Activated CD4-positive, alpha-beta T cell treated with anti-CD3 and anti-CD28 coated beads for 36 hours (primary cell): ENCODE data around the gene OTP. TPM values are rescaled to one million over a fixed set of nuclear protein-coding genes. Genes with fewer than 3 reads are reported as not detected.
A peak's percentile ranks its signal among the peaks of the same experiment; 100 is the strongest.
"Not testable (repeated sequence)": the region's sequence is repeated elsewhere in the genome, so short reads cannot be mapped to it uniquely, and the experiment has no call there.

ENCODE experiments used
- ATAC-seq: fragments of 200-7000 bp; cut with Tn5 transposase; one replicate; pipeline ENCODE4 v1.10.0; 2021; ENCODE audit warnings: mild to moderate bottlenecking, moderate library complexity
- CTCF ChIA-PET: fragments of 350-600 bp; sonication (Branson Sonifier 250); formaldehyde crosslinking; loops from one replicate; lab custom pipeline; 2021; ENCODE audit warnings: antibody characterized with exemption; lab: Charles Lee
- POLR2A ChIA-PET: fragments of 350-600 bp; sonication (Branson Sonifier 250); formaldehyde crosslinking; loops from one replicate; lab custom pipeline; 2021; ENCODE audit warnings: antibody characterized with exemption, inconsistent platforms; lab: Charles Lee
- DNase-seq: peaks from one replicate; pipeline ENCODE4 v3.0.0-alpha.2; 2020
- H3K27ac Mint-ChIP-seq: one replicate; pipeline ENCODE4 v1.8.0; 2021; ENCODE audit warnings: mixed read lengths
- H3K27me3 Mint-ChIP-seq: one replicate; pipeline ENCODE4 v1.8.0; 2021; ENCODE audit warnings: mixed read lengths
- H3K36me3 Mint-ChIP-seq: one replicate; pipeline ENCODE4 v1.8.0; 2021; ENCODE audit warnings: low read depth, mixed read lengths
- H3K4me1 Mint-ChIP-seq: one replicate; pipeline ENCODE4 v1.8.0; 2021; ENCODE audit warnings: mixed read lengths
- H3K4me3 Mint-ChIP-seq: one replicate; pipeline ENCODE4 v1.8.0; 2021; ENCODE audit warnings: mild to moderate bottlenecking, moderate library complexity, mixed read lengths
- H3K9me3 Mint-ChIP-seq: one replicate; pipeline ENCODE4 v1.8.0; 2021; ENCODE audit warnings: low read depth, mixed read lengths
- intact Hi-C, 2 experiments: fragments of 100-400 bp; cut with DNase I in 1 of 2; cut with micrococcal nuclease in 1 of 2; formaldehyde crosslinking; loops; one replicate each; pipeline versions ENCODE4 v1.14.2 to v1.15.1; 2022 to 2024; cut with DNase I, micrococcal nuclease
- total RNA-seq, 2 experiments: library from RNA; stranded (reverse); gene quantifications; one replicate each; pipeline ENCODE4 v1.2.3, GENCODE V29; 2021

Gene OTP
- total RNA-seq, 2 experiments from 2014 or later = not detected

- Mint-ChIP-seq H3K36me3 (no peaks in the 10 kb centered on the region), H3K4me3 (peak overlapping the region; percentile 74), H3K4me1 (peaks cover 26% of the 10 kb centered on the region), H3K9me3 (no peaks in the 10 kb centered on the region), H3K27ac (no peak overlapping the region), H3K27me3 (peaks cover 68% of the 10 kb centered on the region)
- intact Hi-C loops = loop anchor here in 1 of 2 experiments (1.0 to 5.0 kb wide), 2 partner anchors 11 to 1882 kb away; partner anchors contain the start of gene HOMER1
- ATAC-seq = peak; percentile 92
- peak; percentile 83 for DNase-seq
- ChIA-PET CTCF (interaction anchor here (0.9 to 1.1 kb wide), 2 partner anchors 11 to 69 kb away, joined by 3 to 4 read pairs; no protein-coding TSS in a partner anchor), POLR2A (interaction anchor here (0.6 kb wide), 1 partner anchor 201 kb away, joined by 3 read pairs; no protein-coding TSS in a partner anchor)
These were observed 8.3 kb downstream of the OTP start for GRCh38 chr5:77630114-77630680.

- Mint-ChIP-seq H3K36me3 (no peaks in the 10 kb centered on the region), H3K4me3 (peak overlapping the region; percentile 74), H3K4me1 (peaks cover 26% of the 10 kb centered on the region), H3K9me3 (no peaks in the 10 kb centered on the region), H3K27me3 (peaks cover 72% of the 10 kb centered on the region), H3K27ac (no peak overlapping the region)
- ChIA-PET CTCF (interaction anchor here (0.6 kb wide), 1 partner anchor 30 kb away, joined by 3 read pairs; no protein-coding TSS in a partner anchor), POLR2A (interaction anchor here (0.6 kb wide), 1 partner anchor 201 kb away, joined by 3 read pairs; no protein-coding TSS in a partner anchor)
- ATAC-seq (no peak), DNase-seq (peak; percentile 29)
- intact Hi-C loops = loop anchor here in 1 of 2 experiments (1.0 to 5.0 kb wide), 2 partner anchors 12 to 1883 kb away; partner anchors contain the start of gene HOMER1
These were observed 8.9 kb downstream of the OTP start for GRCh38 chr5:77629509-77630113.

GRCh38 chr5:77628840-77629508 lies 9.5 kb downstream of the OTP start:
- no peak overlapping the region for H3K27ac Mint-ChIP-seq
- no peaks in the 10 kb centered on the region for H3K9me3 Mint-ChIP-seq
- ATAC-seq (no peak), DNase-seq (no peak)
- peaks cover 75% of the 10 kb centered on the region for H3K27me3 Mint-ChIP-seq
- ChIA-PET CTCF (no interaction called here), POLR2A (no interaction called here)
- intact Hi-C loops = no loop called here
- H3K4me3 Mint-ChIP-seq = peak overlapping the region; percentile 74
- H3K4me1 Mint-ChIP-seq = peaks cover 26% of the 10 kb centered on the region
- H3K36me3 Mint-ChIP-seq = no peaks in the 10 kb centered on the region

DNA sequence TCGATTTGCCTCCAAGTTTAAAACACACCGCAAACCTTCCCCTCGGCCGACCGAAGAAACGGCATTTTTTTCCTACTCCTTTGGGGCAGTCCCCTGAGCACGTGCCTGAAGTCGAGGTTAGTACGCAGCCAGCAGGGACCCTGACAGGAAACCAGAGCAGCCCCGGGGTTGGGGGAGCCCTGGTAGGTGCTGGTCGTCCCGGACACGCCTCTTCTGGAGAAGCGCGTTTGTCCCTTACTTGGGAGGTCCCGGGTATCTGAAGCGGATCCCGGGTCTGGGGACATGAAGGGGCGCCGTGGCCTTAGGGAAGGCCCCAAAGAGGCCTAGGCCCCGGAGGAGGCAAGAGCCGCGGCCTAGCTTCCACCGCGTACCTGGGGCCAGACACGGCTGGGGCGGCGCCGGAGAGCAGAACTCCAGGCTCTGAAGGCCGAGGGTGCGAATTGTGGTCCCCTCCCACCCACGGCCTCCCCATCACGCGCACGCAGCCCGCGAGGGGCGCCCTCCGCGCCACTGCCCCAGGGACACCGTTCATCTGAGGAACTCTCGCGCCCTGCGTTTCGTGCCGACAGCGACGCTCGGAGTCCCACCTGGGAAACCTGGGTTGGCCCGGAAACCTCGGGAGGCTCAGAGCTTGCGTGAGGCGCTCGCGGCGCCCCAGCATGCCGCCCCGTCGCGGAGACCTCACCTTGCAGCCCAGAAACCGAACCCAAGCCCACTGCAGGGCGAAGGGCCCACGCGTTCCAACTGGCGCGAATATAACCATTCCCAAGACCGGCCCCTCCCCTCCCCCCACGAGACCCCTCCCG lies 10.4 kb downstream of the OTP start:
- intact Hi-C loops = loop anchor here in 1 of 2 experiments (2.0 kb wide), 1 partner anchor 15 kb away; no protein-coding TSS in a partner anchor
- H3K9me3 Mint-ChIP-seq = no peaks in the 10 kb centered on the region
- H3K4me1 Mint-ChIP-seq = peaks cover 26% of the 10 kb centered on the region
- ChIA-PET POLR2A (no interaction called here), CTCF (interaction anchor here (0.7 kb wide), 1 partner anchor 11 kb away, joined by 3 read pairs; the partner anchor contains the start of gene OTP)
- DNase-seq (peak; percentile 22), ATAC-seq (no peak)
- no peak overlapping the region for H3K4me3 Mint-ChIP-seq
- peaks cover 72% of the 10 kb centered on the region for H3K27me3 Mint-ChIP-seq
- no peak overlapping the region for H3K27ac Mint-ChIP-seq
- H3K36me3 Mint-ChIP-seq = no peaks in the 10 kb centered on the region

- CTCF ChIA-PET = interaction anchor here (0.6 to 1.2 kb wide), 3 partner anchors 20 to 146 kb away, joined by 3 to 4 read pairs (median 3); partner anchors contain the start of gene WDR41
- POLR2A ChIA-PET = no interaction called here
- intact Hi-C loops = no loop called here
- Mint-ChIP-seq H3K27me3 (peaks cover 60% of the 10 kb centered on the region), H3K9me3 (no peaks in the 10 kb centered on the region), H3K27ac (no peak overlapping the region), H3K4me1 (no peaks in the 10 kb centered on the region), H3K4me3 (no peak overlapping the region), H3K36me3 (no peaks in the 10 kb centered on the region)
- ATAC-seq (no peak), DNase-seq (no peak)
These were observed 15.2 kb downstream of the OTP start for GRCh38 chr5:77623203-77623740.

DNA sequence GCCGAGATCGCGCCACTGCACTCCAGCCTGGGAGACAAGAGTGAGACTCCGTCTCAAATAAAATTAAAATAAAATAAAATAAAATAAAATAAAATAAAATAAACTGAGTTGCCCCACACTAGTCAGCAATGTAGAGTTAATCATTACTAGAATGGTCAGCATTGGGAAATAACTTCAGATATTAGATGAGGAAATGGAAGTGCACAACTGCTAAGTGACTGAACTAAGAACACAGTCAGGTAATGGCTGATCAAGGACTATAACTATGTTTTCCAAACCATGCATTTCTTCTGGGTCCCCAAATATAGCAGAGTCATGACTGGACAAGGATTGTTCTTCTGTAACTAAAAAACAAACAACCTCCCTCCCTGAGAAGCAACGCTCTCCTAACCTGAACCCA lies 17.1 kb downstream of the OTP start:
- ChIA-PET POLR2A (no interaction called here), CTCF (interaction anchor here (0.6 kb wide), 1 partner anchor 1922 kb away, joined by 3 read pairs; no protein-coding TSS in a partner anchor)
- Mint-ChIP-seq H3K27me3 (peaks cover 52% of the 10 kb centered on the region), H3K36me3 (no peaks in the 10 kb centered on the region), H3K27ac (no peak overlapping the region), H3K4me3 (no peak overlapping the region), H3K9me3 (no peaks in the 10 kb centered on the region), H3K4me1 (no peaks in the 10 kb centered on the region)
- ATAC-seq = no peak
- no peak for DNase-seq
- intact Hi-C loops = no loop called here

DNA sequence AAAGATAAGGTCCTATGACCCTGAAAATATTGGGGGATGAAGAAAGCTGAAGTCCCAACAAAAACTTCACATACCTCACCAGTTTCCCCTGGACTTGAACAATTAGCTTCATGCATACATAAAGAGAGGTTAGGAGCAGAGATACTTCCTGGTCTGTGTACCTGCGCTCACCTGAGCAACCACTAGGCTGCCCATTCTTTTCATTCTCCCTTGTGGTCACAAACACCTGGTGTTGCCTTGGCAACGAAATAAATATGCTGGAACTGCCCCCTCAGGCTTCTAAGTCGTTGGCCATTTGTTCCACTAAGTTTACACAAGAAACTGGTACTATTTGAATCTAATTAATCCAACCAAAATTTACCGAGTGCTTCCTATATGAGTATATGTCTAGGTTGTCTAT lies 18.1 kb downstream of the OTP start:
- ChIA-PET CTCF (no interaction called here), POLR2A (no interaction called here)
- no peak for ATAC-seq
- Mint-ChIP-seq H3K9me3 (no peaks in the 10 kb centered on the region), H3K4me3 (no peak overlapping the region), H3K27ac (no peak overlapping the region), H3K4me1 (no peaks in the 10 kb centered on the region), H3K27me3 (peaks cover 49% of the 10 kb centered on the region), H3K36me3 (no peaks in the 10 kb centered on the region)
- DNase-seq = peak; percentile 11
- intact Hi-C loops = no loop called here

- Mint-ChIP-seq H3K27me3 (peaks cover 27% of the 10 kb centered on the region), H3K27ac (no peak overlapping the region), H3K4me3 (no peak overlapping the region), H3K4me1 (no peaks in the 10 kb centered on the region), H3K36me3 (no peaks in the 10 kb centered on the region), H3K9me3 (no peaks in the 10 kb centered on the region)
- CTCF ChIA-PET = no interaction called here
- POLR2A ChIA-PET = no interaction called here
- ATAC-seq (no peak), DNase-seq (no peak)
- intact Hi-C loops = no loop called here
These were observed 21.6 kb downstream of the OTP start for GRCh38 chr5:77616920-77617319.

- H3K4me3 Mint-ChIP-seq, intact Hi-C loops, H3K4me1 Mint-ChIP-seq, H3K9me3 Mint-ChIP-seq, CTCF ChIA-PET, DNase-seq, ATAC-seq, POLR2A ChIA-PET, H3K36me3 Mint-ChIP-seq, H3K27ac Mint-ChIP-seq: not testable (repeated sequence)
- peaks cover 28% of the 10 kb centered on the region for H3K27me3 Mint-ChIP-seq
These were observed 29.6 kb downstream of the OTP start for GRCh38 chr5:77608927-77609326.

DNA sequence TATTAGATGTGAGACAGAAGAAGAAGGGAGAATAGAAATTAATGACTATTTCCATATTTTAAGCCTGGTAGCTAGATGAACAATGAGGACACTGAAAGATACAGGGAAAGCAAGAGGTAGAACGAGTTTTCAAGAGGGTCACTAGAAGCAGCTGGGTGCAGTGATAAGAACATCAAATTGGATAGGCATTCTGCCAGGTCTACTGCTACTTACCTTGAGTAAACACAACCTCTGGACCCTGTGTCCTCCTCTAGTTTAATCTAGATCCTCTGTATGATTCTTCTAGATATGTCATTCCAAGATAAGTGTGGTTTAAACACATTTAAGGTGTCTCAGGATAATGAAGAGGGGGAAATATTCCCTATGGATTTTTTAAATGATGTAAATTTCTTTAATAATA lies 31.2 kb downstream of the OTP start:
- ChIA-PET POLR2A (no interaction called here), CTCF (no interaction called here)
- H3K4me3 Mint-ChIP-seq = no peak overlapping the region
- no peak for ATAC-seq
- H3K27me3 Mint-ChIP-seq = peaks cover 38% of the 10 kb centered on the region
- no peaks in the 10 kb centered on the region for H3K4me1 Mint-ChIP-seq
- no peak overlapping the region for H3K27ac Mint-ChIP-seq
- H3K9me3 Mint-ChIP-seq = peaks cover 3% of the 10 kb centered on the region
- intact Hi-C loops = no loop called here
- DNase-seq = no peak
- H3K36me3 Mint-ChIP-seq = no peaks in the 10 kb centered on the region

DNA sequence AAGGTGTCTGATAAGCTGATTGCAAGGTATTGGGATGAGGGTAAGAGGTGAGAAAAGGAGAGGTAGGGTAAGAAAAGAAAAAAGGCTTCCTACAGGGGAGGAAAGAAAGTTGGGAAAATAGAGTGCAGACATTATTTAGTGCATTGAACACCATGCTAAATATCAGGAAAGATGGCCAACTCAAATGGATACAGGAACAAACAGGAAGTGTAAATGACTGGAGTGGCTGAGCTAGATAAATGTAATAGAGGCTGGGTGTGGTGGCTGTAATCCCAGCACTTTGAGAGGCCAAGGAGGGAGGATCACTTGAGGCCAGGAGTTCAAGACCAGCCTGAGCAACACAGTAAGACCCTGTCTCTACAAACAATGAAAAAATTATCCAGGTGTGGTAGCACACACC lies 32.2 kb downstream of the OTP start:
- DNase-seq = no peak
- Mint-ChIP-seq H3K4me3 (no peak overlapping the region), H3K27ac (no peak overlapping the region), H3K36me3 (no peaks in the 10 kb centered on the region), H3K9me3 (peaks cover 3% of the 10 kb centered on the region), H3K4me1 (no peaks in the 10 kb centered on the region), H3K27me3 (peaks cover 38% of the 10 kb centered on the region)
- ATAC-seq = no peak
- intact Hi-C loops = no loop called here
- ChIA-PET CTCF (no interaction called here), POLR2A (no interaction called here)
